Lower lobe of right lung (tissue), 2 donors: Measurements from ENCODE around the gene FCMR. TPM values are rescaled to one million over a fixed set of nuclear protein-coding genes. Genes with fewer than 3 reads are reported as not detected.

Experiments used
- ATAC-seq, 2 donors: fragments of 200-7000 bp; cut with Tn5 transposase; one replicate each; pipeline ENCODE4 v1.9.1; 2020 to 2022; ENCODE audit warnings: mild to moderate bottlenecking in 2 of 2, moderate library complexity in 2 of 2
- DNase-seq: peaks from one replicate; pipeline ENCODE4 v3.0.0-alpha.2; 2020
- H3K27ac ChIP-seq: fragments of 200-600 bp; one replicate; pipeline ENCODE4 v1.8.0; 2022
- H3K27me3 ChIP-seq: fragments of 200-600 bp; one replicate; pipeline ENCODE4 v1.8.0; 2022; ENCODE audit warnings: low read depth
- H3K36me3 ChIP-seq: fragments of 200-600 bp; one replicate; pipeline ENCODE4 v1.8.0; 2022; ENCODE audit warnings: mild to moderate bottlenecking
- H3K4me1 ChIP-seq: fragments of 200-600 bp; one replicate; pipeline ENCODE4 v1.8.0; 2022
- H3K4me3 ChIP-seq: fragments of 200-600 bp; one replicate; pipeline ENCODE4 v1.8.0; 2022; ENCODE audit warnings: mild to moderate bottlenecking
- H3K9me3 ChIP-seq: fragments of 200-600 bp; one replicate; pipeline ENCODE4 v1.8.0; 2022
- CTCF ChIP-seq: fragments of 200-600 bp; IDR thresholded peaks from one replicate; pipeline ENCODE4 v1.8.0; 2022; ENCODE audit warnings: antibody characterized with exemption, mild to moderate bottlenecking
- intact Hi-C: fragments of 100-400 bp; cut with DNase I; formaldehyde crosslinking; loops from one replicate; pipeline ENCODE4 v1.11.0; 2022
- long read RNA-seq: library from polyadenylated mRNA; unstranded; transcript quantifications from one replicate; pipeline ENCODE4 v2.0.0, GENCODE V29; 2021
- total RNA-seq: library from RNA; stranded (reverse); fragmentation: NEBNext Ultra II Directional; extraction: Animal tissue kit (Norgen Biotek cat#: 25700); gene quantifications from one replicate; pipeline ENCODE4 v1.2.1, GENCODE V29; 2021
- donor health status: DM: no; HTN: yes; CAD: no; lungs with severe emphysema.

FCMR gene, protein sequence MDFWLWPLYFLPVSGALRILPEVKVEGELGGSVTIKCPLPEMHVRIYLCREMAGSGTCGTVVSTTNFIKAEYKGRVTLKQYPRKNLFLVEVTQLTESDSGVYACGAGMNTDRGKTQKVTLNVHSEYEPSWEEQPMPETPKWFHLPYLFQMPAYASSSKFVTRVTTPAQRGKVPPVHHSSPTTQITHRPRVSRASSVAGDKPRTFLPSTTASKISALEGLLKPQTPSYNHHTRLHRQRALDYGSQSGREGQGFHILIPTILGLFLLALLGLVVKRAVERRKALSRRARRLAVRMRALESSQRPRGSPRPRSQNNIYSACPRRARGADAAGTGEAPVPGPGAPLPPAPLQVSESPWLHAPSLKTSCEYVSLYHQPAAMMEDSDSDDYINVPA
- 6.8 TPM for total RNA-seq
- long read RNA-seq, partial matches to known transcripts, result 2 of 5 reads
- long read RNA-seq, other reads (novel, unspliced or antisense), result 1 of 5 reads

DNA sequence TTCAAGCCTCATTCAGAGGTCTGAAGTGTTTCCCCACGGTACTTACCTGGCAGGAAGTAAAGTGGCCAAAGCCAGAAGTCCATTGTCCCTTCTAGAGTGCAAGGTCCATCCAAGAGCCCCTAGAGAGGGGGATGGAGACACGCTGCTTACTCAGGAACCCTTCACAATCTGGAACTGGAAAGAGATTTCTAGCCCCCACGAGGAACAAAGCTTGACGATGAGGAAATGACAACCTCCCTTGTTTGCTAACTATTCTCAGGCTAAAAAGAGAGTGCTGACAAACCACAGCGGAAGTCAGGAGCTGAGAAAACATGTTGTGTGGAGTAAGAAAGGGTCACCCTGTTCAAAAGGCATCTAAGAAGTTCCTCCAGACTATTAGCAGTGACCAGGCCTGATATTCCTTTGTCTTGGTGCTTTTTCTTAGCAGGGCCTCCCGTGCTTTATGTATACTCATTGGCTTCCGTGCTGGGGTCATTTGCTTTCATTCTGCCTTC is at the start of gene FCMR:
TSS of gene FCMR (minus strand) at position 170 of the 494 bp plus-strand sequence. CDS start at position 83, 87 bp downstream.
- Histone ChIP-seq H3K9me3 (no peaks in the 10 kb centered on the region), H3K4me1 (peaks cover 42% of the 10 kb centered on the region), H3K36me3 (no peaks in the 10 kb centered on the region), H3K4me3 (peak within 1 kb of the TSS; percentile 35), H3K27ac (peak within 1 kb of the TSS; percentile 58), H3K27me3 (no peaks in the 10 kb centered on the region)
- intact Hi-C loops, result no loop called here
- no peak for TF ChIP-seq CTCF
- peak; percentile 64 to 70 for ATAC-seq
- DNase-seq, result no peak

GRCh38 chr1:206971029-206971655 is 49.4 kb upstream of the FCMR start:
- no peaks in the 10 kb centered on the region for H3K9me3 ChIP-seq
- ATAC-seq (no peak), DNase-seq (no peak)
- no peak for TF ChIP-seq CTCF
- no peak overlapping the region for H3K4me3 ChIP-seq
- no peak overlapping the region for H3K27ac ChIP-seq
- H3K27me3 ChIP-seq, result peaks cover 12% of the 10 kb centered on the region
- intact Hi-C loops, result no loop called here
- peaks cover 28% of the 10 kb centered on the region for H3K4me1 ChIP-seq
- H3K36me3 ChIP-seq, result no peaks in the 10 kb centered on the region

- TF ChIP-seq CTCF, result no peak
Measured at GRCh38 chr1:206970446-206970845, 48.7 kb upstream of the FCMR start, which contains the start of gene FCAMR. TSS of gene FCAMR (minus strand) at chr1:206970460. CDS start at chr1:206970125, 335 bp downstream.

DNA sequence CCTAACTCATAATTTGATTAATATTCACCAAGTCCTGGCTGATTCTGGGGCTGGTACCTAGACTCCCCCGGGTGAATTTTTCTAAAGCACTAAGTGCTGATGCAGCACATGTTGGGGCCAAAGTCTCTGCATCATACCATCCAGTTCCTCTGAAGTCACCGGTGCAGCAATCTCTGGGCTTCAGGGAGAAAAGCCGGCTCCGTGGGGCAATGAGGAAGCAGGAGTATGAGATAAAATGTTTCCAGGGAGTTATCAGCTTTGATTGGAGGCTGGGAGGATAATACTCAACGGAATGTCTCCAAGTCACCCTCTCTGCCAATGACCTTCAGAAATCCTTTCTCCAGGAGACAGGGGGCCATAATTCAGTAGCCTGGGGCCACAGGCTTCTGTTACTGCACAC is 47.3 kb upstream of the FCMR start:
- no peak for TF ChIP-seq CTCF
- Histone ChIP-seq H3K4me1 (peaks cover 28% of the 10 kb centered on the region), H3K36me3 (no peaks in the 10 kb centered on the region), H3K27ac (no peak overlapping the region), H3K27me3 (peaks cover 12% of the 10 kb centered on the region), H3K9me3 (no peaks in the 10 kb centered on the region), H3K4me3 (no peak overlapping the region)
- no peak for ATAC-seq
- DNase-seq, result no peak
- intact Hi-C loops, result no loop called here

More at GRCh38 chr1:206970446-206970845, 48.7 kb upstream of the FCMR start, which contains the start of gene FCAMR:
- no peak within 1 kb of the TSS for H3K27ac ChIP-seq
- intact Hi-C loops, result no loop called here
- no peak for ATAC-seq
- no peaks in the 10 kb centered on the region for H3K9me3 ChIP-seq
- H3K36me3 ChIP-seq, result no peaks in the 10 kb centered on the region
- H3K4me3 ChIP-seq, result no peak within 1 kb of the TSS
- no peak for DNase-seq
- H3K4me1 ChIP-seq, result peaks cover 28% of the 10 kb centered on the region
- H3K27me3 ChIP-seq, result peaks cover 12% of the 10 kb centered on the region

GRCh38 chr1:206967096-206967849 is 45.5 kb upstream of the FCMR start:
- H3K27me3 ChIP-seq, result peaks cover 12% of the 10 kb centered on the region
- DNase-seq, result no peak
- no peak for TF ChIP-seq CTCF
- H3K27ac ChIP-seq, result peak overlapping the region; percentile 9
- H3K9me3 ChIP-seq, result no peaks in the 10 kb centered on the region
- H3K4me1 ChIP-seq, result peaks cover 28% of the 10 kb centered on the region
- intact Hi-C loops, result no loop called here
- H3K36me3 ChIP-seq, result no peaks in the 10 kb centered on the region
- H3K4me3 ChIP-seq, result no peak overlapping the region
- ATAC-seq, result peak; percentile 79 to 86
